ENCODE data around the gene TARDBP. TPM values are rescaled to one million over a fixed set of nuclear protein-coding genes. Genes with fewer than 3 reads are reported as not detected.

The TARDBP gene
- total and polyA plus RNA-seq, 2 experiments from 2014 or later = 204 to 313 TPM

DNA sequence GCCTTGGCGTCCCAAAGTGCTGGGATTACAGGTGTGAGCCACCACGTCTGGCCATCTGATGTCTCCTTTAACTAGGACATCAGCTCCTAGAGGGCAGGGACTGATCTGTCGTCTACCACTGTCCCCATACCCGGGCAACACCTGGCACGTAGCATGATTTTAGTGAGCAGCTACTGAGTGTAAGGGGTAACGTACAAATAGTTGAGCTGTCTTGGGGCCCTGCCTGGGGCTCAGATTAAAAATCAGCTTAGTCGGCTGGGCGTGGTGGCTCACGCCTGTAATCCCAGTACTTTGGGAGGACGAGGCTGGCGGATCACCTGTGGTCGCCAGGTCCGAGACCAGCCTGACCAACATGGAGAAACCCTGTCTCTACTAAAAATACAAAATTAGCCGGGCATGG, 45.6 kb downstream of the TARDBP start:
- Mint-ChIP-seq H3K4me3 (peak overlapping the region; percentile 99; the same call in 2 of the 3 replicates), H3K36me3 (ENCODE audit: low read depth) (peaks cover 49% of the 10 kb centered on the region), H3K9me3 (no peaks in the 10 kb centered on the region; the same call in 2 of the 3 replicates), H3K27me3 (ENCODE audit: insufficient read depth, low read depth, poor library complexity) (peaks cover 14% of the 10 kb centered on the region), H3K27ac (no peak overlapping the region), H3K4me1 (peaks cover 23% of the 10 kb centered on the region)
- no peaks in the 10 kb centered on the region for H3K9me2 ChIP-seq (ENCODE audit: insufficient read depth)
- H2AFZ ChIP-seq = no peak overlapping the region
- H4K20me1 ChIP-seq (replicated peaks; ENCODE audit: insufficient read depth) = peaks cover 3% of the 10 kb centered on the region
- peaks cover 41% of the 10 kb centered on the region for H3F3A ChIP-seq (replicated peaks; ENCODE audit: low read depth)
- H3K4me1 ChIP-seq (ENCODE audit: insufficient read depth) = peaks cover 9% of the 10 kb centered on the region; the same call in 1 of the 2 replicates
- peak overlapping the region; percentile 92; the same call in 1 of the 2 replicates for H3K4me3 ChIP-seq
- H3K79me2 ChIP-seq (replicated peaks; ENCODE audit: insufficient read depth) = peaks cover 27% of the 10 kb centered on the region
- ATAC-seq = no peak
- DNase-seq (ENCODE audit: low spot score) = no peak
- H3K4me2 ChIP-seq = peak overlapping the region; percentile 89; the same call in 1 of the 2 replicates
- 0 out of 2 replicates have a peak overlapping the region, but pooled peaks have one; percentile 59 for H3K27ac ChIP-seq (ENCODE audit: low read depth)
- peaks cover 4% of the 10 kb centered on the region; the same call in 1 of the 2 replicates for H3K36me3 ChIP-seq (ENCODE audit: insufficient read depth)
- H3K27me3 ChIP-seq (ENCODE audit: insufficient read depth) = no peaks in the 10 kb centered on the region
- TF ChIP-seq ZNF331 (CRISPR knock-in tag; IDR thresholded peaks at IDR 0.05; ENCODE audit: low read depth) = no peak
- TF ChIP-seq, protein P1, sequence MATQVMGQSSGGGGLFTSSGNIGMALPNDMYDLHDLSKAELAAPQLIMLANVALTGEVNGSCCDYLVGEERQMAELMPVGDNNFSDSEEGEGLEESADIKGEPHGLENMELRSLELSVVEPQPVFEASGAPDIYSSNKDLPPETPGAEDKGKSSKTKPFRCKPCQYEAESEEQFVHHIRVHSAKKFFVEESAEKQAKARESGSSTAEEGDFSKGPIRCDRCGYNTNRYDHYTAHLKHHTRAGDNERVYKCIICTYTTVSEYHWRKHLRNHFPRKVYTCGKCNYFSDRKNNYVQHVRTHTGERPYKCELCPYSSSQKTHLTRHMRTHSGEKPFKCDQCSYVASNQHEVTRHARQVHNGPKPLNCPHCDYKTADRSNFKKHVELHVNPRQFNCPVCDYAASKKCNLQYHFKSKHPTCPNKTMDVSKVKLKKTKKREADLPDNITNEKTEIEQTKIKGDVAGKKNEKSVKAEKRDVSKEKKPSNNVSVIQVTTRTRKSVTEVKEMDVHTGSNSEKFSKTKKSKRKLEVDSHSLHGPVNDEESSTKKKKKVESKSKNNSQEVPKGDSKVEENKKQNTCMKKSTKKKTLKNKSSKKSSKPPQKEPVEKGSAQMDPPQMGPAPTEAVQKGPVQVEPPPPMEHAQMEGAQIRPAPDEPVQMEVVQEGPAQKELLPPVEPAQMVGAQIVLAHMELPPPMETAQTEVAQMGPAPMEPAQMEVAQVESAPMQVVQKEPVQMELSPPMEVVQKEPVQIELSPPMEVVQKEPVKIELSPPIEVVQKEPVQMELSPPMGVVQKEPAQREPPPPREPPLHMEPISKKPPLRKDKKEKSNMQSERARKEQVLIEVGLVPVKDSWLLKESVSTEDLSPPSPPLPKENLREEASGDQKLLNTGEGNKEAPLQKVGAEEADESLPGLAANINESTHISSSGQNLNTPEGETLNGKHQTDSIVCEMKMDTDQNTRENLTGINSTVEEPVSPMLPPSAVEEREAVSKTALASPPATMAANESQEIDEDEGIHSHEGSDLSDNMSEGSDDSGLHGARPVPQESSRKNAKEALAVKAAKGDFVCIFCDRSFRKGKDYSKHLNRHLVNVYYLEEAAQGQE (IDR thresholded peaks at IDR 0.05; ENCODE audit: unreplicated experiment) = no peak
- TF ChIP-seq NANOG (IDR thresholded peaks at IDR 0.05; ENCODE audit: borderline replicate concordance) = no peak
- TF ChIP-seq, protein P2, sequence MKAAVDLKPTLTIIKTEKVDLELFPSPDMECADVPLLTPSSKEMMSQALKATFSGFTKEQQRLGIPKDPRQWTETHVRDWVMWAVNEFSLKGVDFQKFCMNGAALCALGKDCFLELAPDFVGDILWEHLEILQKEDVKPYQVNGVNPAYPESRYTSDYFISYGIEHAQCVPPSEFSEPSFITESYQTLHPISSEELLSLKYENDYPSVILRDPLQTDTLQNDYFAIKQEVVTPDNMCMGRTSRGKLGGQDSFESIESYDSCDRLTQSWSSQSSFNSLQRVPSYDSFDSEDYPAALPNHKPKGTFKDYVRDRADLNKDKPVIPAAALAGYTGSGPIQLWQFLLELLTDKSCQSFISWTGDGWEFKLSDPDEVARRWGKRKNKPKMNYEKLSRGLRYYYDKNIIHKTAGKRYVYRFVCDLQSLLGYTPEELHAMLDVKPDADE (IDR thresholded peaks at IDR 0.05) = no peak
- no peak for TF ChIP-seq JUNB (IDR thresholded peaks at IDR 0.05; ENCODE audit: unreplicated experiment)
- TF ChIP-seq CREB1 (CRISPR knock-in tag; IDR thresholded peaks at IDR 0.05; ENCODE audit: low read depth) = no peak
- TF ChIP-seq, protein P3, sequence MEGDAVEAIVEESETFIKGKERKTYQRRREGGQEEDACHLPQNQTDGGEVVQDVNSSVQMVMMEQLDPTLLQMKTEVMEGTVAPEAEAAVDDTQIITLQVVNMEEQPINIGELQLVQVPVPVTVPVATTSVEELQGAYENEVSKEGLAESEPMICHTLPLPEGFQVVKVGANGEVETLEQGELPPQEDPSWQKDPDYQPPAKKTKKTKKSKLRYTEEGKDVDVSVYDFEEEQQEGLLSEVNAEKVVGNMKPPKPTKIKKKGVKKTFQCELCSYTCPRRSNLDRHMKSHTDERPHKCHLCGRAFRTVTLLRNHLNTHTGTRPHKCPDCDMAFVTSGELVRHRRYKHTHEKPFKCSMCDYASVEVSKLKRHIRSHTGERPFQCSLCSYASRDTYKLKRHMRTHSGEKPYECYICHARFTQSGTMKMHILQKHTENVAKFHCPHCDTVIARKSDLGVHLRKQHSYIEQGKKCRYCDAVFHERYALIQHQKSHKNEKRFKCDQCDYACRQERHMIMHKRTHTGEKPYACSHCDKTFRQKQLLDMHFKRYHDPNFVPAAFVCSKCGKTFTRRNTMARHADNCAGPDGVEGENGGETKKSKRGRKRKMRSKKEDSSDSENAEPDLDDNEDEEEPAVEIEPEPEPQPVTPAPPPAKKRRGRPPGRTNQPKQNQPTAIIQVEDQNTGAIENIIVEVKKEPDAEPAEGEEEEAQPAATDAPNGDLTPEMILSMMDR (conservative IDR thresholded peaks at IDR 0.05; ENCODE audit: low read depth in 2 of 2) = no peak
- TF ChIP-seq ZNF114 (CRISPR knock-in tag; IDR thresholded peaks at IDR 0.05) = no peak
- no peak for TF ChIP-seq STAT1 (IDR thresholded peaks at IDR 0.05; ENCODE audit: unreplicated experiment)
- TF ChIP-seq EZH2 (IDR thresholded peaks at IDR 0.05; ENCODE audit: low read depth, unreplicated experiment) = no peak
- TF ChIP-seq POLR2AphosphoS5 (IDR thresholded peaks at IDR 0.05; ENCODE audit: low read depth) = no peak
- TF ChIP-seq, protein P4, sequence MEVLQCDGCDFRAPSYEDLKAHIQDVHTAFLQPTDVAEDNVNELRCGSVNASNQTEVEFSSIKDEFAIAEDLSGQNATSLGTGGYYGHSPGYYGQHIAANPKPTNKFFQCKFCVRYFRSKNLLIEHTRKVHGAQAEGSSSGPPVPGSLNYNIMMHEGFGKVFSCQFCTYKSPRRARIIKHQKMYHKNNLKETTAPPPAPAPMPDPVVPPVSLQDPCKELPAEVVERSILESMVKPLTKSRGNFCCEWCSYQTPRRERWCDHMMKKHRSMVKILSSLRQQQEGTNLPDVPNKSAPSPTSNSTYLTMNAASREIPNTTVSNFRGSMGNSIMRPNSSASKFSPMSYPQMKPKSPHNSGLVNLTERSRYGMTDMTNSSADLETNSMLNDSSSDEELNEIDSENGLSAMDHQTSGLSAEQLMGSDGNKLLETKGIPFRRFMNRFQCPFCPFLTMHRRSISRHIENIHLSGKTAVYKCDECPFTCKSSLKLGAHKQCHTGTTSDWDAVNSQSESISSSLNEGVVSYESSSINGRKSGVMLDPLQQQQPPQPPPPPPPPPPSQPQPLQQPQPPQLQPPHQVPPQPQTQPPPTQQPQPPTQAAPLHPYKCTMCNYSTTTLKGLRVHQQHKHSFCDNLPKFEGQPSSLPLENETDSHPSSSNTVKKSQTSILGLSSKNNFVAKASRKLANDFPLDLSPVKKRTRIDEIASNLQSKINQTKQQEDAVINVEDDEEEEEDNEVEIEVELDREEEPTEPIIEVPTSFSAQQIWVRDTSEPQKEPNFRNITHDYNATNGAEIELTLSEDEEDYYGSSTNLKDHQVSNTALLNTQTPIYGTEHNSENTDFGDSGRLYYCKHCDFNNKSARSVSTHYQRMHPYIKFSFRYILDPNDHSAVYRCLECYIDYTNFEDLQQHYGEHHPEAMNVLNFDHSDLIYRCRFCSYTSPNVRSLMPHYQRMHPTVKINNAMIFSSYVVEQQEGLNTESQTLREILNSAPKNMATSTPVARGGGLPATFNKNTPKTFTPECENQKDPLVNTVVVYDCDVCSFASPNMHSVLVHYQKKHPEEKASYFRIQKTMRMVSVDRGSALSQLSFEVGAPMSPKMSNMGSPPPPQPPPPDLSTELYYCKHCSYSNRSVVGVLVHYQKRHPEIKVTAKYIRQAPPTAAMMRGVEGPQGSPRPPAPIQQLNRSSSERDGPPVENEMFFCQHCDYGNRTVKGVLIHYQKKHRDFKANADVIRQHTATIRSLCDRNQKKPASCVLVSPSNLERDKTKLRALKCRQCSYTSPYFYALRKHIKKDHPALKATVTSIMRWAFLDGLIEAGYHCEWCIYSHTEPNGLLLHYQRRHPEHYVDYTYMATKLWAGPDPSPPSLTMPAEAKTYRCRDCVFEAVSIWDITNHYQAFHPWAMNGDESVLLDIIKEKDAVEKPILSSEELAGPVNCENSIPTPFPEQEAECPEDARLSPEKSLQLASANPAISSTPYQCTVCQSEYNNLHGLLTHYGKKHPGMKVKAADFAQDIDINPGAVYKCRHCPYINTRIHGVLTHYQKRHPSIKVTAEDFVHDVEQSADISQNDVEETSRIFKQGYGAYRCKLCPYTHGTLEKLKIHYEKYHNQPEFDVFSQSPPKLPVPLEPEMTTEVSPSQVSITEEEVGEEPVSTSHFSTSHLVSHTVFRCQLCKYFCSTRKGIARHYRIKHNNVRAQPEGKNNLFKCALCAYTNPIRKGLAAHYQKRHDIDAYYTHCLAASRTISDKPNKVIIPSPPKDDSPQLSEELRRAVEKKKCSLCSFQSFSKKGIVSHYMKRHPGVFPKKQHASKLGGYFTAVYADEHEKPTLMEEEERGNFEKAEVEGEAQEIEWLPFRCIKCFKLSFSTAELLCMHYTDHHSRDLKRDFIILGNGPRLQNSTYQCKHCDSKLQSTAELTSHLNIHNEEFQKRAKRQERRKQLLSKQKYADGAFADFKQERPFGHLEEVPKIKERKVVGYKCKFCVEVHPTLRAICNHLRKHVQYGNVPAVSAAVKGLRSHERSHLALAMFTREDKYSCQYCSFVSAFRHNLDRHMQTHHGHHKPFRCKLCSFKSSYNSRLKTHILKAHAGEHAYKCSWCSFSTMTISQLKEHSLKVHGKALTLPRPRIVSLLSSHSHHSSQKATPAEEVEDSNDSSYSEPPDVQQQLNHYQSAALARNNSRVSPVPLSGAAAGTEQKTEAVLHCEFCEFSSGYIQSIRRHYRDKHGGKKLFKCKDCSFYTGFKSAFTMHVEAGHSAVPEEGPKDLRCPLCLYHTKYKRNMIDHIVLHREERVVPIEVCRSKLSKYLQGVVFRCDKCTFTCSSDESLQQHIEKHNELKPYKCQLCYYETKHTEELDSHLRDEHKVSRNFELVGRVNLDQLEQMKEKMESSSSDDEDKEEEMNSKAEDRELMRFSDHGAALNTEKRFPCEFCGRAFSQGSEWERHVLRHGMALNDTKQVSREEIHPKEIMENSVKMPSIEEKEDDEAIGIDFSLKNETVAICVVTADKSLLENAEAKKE (CRISPR knock-in tag; IDR thresholded peaks at IDR 0.05) = no peak
- TF ChIP-seq EZH2phosphoT487 (IDR thresholded peaks at IDR 0.05; ENCODE audit: unreplicated experiment) = no peak
